HG03571 (cell line): Measurements from ENCODE around the gene HSD17B3.
"Not testable (repeated sequence)": the region's sequence is repeated elsewhere in the genome, so short reads cannot be mapped to it uniquely, and the experiment has no call there.

ENCODE experiments used
- ATAC-seq: cut with Tn5 transposase; IDR thresholded peaks from one replicate; pipeline ENCODE4 v1.9.1; 2021; ENCODE audit not compliant: unreplicated experiment

HSD17B3 gene

GRCh38 chr9:96236854-96237550 lies 65.0 kb downstream of the HSD17B3 start:
- no peak for ATAC-seq

- not testable (repeated sequence) for ATAC-seq
These were observed 65.6 kb downstream of the HSD17B3 start for GRCh38 chr9:96236337-96236736.

DNA sequence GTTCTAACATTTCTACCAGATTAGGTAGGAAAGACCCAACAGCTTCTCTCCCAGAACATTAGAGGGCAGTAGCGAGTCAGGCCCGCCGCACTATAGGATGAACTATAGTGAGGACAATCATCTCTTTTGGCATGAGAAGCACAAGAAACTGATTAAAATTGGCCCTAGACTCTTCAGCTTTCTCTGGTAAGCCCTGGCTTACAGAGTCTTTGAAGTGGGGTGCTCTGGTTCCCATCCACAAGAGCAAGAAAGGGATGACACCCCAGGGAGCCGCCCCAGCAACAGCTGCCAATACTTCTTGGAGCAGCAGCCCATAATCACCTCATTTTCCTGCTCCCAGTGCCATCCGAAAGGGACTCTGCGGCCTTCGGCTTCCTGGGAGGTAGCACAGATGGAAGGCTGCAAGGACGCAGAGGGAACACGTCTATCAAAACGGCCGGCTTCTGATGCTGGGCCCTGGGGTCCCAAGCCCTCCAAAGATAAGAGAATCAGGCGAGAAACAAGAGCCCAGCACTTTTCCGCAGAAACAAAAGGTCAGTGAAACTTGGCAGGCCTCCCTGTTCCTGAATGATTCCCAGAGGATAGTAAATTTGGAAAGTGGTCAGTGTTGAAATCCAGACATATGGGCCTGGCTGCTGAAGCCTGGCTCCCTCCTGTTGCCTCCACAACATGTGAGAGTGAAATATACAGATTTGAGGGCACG lies 69.3 kb downstream of the HSD17B3 start:
- no peak for ATAC-seq

GRCh38 chr9:96232164-96232538 lies 69.8 kb downstream of the HSD17B3 start:
- ATAC-seq = no peak

DNA sequence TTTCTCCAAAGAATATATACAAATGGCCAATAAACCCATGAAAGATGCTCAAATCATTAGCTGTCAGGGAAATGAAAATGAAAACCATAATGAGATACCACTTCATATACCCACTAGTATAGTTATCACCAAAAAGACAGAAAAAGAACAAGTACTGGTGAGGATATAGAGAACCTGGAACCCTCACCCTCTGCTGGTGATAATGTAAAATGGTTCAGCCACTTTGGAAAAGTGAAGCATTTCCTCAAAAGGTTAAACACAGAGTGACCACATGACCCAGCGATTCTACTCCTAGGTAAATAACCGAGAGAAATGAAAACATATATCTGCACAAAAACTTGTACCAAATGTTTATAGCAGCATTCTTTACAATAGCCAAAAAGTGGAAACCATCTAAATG lies 72.0 kb downstream of the HSD17B3 start:
- ATAC-seq = no peak

- no peak for ATAC-seq
These were observed 79.8 kb downstream of the HSD17B3 start for GRCh38 chr9:96222132-96222531.

- ATAC-seq = no peak
These were observed 82.1 kb downstream of the HSD17B3 start for GRCh38 chr9:96219900-96220257.

DNA sequence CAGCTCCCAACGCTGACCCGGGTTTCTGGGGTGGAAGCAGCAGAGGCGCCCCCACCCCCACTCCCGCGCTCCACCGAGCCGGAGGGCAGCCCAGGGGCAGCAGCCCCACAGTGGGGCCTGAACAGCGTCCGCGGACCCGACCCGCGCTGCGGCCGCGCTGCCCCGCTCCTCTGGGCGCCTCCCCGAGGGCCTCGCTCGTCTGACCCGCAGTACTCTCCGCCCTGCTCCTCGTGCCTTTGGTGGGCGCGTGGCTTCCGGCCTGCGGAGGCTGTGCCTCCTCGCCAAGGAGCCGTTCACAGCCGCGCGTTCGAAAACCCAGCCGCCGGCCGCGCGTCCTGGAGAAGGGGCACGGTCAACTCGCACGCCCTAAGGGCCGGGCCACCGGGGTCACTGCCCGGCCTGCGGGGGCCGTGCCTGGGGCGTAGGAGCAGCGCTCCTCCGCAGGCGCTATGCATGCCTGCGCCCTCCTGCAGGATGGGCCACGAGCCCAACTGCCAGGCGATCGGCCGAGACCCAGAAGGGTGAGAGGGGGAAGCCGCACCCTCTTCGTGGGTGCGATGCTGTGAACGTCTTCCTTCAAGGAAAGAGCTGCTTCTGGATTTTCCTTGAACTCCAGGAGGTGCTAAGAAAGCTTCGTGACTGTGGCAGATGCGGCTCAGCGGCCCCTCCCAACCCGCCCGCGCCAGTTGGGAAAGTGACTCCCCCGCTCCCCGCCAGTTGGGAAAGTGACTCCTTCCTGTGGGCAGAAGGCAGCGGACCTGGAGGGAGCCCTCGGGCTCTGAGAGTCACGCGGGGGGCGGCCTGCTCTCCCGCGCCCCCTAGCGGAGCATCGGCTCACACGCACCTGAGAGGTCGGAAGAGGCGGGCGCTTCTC lies 82.7 kb downstream of the HSD17B3 start:
- no peak for ATAC-seq

DNA sequence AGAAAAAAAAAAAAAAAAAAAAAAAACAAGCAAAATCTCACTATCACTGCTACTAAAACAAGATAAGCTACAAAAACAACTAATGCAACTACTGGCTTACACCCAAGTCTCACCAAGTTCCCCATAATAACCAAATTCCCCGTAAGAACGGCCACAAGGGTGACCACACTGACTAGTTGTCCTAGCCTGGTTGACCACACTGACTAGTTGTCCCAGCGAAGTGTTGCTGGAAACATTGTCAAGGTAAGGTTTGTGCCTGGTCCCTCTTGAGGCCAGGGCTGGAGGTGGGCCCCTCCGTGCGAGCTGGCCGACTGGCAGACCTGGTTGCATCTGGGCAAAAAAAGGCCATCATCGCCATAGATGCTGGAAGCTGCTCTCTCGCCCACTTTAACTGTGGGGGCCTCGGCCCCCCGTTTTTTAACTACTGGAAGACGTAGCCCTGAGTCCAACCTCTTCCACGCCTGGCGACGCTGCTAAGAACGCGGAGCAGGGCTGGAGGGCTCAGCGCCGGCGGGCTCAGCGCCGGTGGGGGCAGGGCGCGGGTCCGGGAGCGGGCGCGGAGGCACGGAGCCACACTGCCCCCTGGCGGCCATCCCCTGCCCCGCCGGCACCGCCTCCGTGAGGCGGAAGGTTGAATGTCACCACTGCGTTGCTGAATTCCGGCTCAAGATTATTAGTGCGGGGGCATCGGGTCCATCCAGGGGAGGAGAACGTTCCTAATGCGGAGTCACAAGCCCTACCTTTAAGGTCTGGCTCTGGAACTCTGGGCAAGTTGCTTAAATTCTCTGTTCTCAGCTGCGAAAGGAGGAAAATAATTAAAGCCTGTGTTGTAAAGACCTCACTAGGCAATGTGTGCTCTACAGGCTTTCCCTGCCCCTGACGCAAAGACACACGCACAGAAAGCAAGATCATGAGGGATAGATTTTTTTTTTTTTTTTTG lies 84.0 kb downstream of the HSD17B3 start:
- ATAC-seq = peak; percentile 67

- no peak for ATAC-seq
These were observed 84.7 kb downstream of the HSD17B3 start for GRCh38 chr9:96217294-96217707.

DNA sequence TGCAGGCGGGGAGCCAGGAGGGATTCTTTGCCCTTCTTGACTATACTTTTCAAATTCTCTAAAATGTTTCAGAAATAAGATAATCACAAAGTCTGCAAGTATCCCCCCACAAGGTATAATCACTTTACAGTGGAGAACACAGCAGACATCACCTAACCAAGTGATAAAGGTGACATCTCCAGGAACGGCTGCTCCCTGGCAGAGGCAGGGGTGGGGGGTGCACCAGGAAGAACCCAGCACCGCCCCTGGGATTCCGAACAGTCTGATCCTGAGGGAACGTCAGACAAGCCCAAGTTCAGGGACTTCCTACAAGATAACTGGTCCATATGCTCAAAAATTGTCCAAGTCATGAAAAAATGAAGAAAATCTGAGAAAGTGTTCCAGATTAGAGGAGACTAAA lies 85.4 kb downstream of the HSD17B3 start:
- no peak for ATAC-seq

GRCh38 chr9:96215841-96216240 lies 86.1 kb downstream of the HSD17B3 start:
- no peak for ATAC-seq

DNA sequence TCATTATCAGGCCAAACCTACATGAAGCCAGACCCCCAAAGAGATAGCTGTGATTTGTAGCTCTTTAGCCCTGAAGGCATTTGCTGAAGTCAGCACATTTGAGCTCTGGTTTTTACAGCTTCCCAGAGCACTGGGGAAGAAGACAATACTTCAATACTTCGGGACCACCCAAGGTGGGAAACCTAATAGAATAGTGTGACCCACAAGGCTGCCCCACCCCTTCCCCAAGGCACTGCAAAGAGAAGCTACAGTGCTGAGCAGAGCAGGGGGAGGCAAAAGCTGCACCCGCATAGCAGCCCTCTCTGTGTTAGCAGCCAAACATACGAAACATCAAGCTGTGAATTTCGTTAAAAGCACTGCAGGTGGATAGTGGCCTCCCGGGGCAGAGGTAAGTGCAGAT lies 87.3 kb downstream of the HSD17B3 start:
- ATAC-seq = no peak

DNA sequence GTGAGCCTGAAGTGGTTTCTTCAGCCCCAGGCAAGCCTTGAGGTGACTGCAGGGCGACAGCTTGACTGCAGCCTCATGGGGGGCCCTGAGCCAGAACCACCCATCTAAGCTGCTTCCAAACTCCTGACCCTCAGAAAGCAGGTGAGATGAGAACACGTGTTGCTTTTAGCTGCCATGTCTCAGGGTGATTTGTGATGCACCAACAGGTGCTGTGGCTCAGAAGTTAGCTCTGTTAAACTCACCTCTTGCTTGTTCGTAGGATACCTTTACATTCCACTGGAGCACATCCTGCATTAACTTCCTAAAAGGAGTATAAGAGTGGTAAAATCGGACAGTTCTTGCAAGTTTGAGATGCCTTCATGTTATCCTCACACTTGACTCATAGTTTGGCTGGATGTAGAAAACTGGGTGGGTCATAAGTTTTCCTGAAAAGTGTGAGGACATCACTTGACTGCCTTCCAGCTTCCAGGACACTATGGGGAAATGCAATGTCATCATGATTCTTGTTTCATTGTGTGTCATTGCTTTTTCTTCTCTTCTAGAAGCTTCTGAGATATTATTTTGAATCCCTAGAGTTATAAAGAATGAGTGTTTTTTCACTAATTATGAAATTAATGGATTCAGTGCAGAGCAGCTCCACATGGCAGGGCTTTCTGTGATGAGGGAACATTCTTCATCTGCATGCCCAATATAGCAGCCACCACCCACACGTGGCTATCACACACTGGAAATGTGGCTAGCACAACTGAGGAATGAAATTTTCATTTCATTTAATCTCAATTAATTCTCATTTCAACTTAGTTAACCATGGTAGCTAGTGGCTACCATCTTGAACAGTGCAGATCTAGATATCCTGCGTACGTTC lies 92.3 kb downstream of the HSD17B3 start:
- ATAC-seq = no peak

DNA sequence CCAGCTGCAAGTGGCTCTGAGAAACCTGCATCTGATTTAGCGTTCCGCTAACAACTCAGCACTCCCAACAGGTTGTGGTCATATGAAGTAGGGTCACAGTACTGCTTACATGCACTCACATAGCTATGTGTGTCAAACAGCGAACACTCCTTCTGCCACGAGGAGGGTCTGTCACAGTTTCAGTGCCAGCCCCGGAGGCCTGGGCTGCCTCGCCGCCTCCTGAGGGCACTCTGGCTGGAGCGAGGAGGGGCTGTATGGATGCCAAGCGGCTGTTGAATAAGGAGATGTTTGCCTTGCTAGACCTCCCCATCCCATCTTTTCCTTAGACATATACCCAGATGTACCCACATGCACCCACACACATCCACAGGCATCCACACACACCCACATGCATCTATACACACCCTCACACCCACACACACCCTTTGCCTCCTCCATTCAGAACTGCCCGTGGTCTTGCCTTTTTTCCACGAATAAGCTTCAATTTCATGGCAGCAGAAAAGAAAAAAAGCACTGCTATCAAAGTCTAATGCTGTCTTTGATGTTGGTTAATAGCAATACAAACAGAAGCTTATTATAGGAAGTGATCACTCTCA lies 95.7 kb downstream of the HSD17B3 start:
- no peak for ATAC-seq

GRCh38 chr9:96204853-96205252 lies 97.1 kb downstream of the HSD17B3 start:
- no peak for ATAC-seq

- no peak for ATAC-seq
These were observed 98.0 kb downstream of the HSD17B3 start for GRCh38 chr9:96203867-96204501.

DNA sequence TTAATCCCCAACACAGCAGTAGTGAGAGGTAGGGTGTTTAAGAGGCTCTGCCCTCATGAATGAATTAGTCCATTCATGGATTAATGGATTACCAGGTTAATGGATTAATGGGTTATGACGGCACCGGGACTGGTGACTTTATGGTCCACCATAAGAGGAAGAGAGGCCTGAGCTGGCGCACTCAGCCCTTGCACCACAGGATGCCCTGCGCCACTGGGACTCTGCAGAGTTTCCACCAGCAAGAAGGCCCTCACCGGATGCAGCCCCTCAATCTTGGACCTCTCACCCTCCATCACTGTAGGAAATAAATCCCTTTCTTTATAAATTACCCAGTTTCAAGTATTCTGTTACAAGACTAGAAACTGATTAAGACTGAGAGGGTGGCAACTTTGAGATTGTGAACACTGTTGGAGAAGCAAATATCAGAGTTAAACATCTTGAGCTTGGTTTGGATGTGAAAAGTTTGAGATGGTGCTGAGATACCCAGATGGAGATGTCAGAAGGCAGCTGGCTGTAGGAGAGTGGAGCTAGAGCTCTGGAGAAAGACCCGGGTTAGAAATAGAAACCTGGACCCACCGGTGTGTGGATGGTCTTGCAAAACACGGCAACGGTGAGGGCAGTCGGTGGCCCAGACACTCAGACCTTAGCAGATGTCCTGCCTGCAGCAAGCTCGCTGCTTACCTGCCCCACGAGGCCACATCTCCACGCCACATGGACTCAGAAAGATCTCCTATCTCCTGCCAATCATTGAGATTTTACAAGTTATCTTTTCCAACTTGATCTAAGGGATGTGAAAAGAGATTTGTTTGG lies 98.8 kb downstream of the HSD17B3 start:
- ATAC-seq = no peak
